ENCODE measurements around the gene NIPSNAP3A.

- TF ChIP-seq REST (IDR thresholded peaks at IDR 0.05; ENCODE audit: insufficient read depth in 1 of 2, low read depth in 2 of 2, low read length in 1 of 2): no peak
- TF ChIP-seq CTCF (IDR thresholded peaks at IDR 0.05): no peak
- TF ChIP-seq POLR2AphosphoS5 (IDR thresholded peaks at IDR 0.05; ENCODE audit: low read depth, low read length): no peak
Observed at GRCh38 chr9:104747565-104748358, at the start of gene NIPSNAP3A.

All from Panc1 (cell line).